Kidney (tissue), 14 donors: ENCODE measurements around the gene DVL1. TPM values are rescaled to one million over a fixed set of nuclear protein-coding genes. Genes with fewer than 3 reads are reported as not detected.

ENCODE experiments used
- DNase-seq, 5 donors: peaks; one replicate each; pipeline ENCODE4 v3.0.0-alpha.2; 2013 to 2020
- FAIRE-seq: peaks from 2 replicates; lab custom pipeline; 2012; peaks lifted over from hg19 to GRCh38; lab: Jason Lieb, UNC
- H3K27ac ChIP-seq, 2 donors: one replicate each; pipeline ENCODE4 v1.7.0; 2013; ENCODE audit warnings: low read depth in 2 of 2, low read length in 2 of 2, inconsistent platforms in 1 of 2
- H3K27me3 ChIP-seq: one replicate; pipeline ENCODE4 v1.7.1; 2013; ENCODE audit warnings: low read length, inconsistent platforms; ENCODE audit not compliant: control insufficient read depth, insufficient read depth
- H3K36me3 ChIP-seq, 3 donors: one replicate each; pipeline versions ENCODE4 v1.7.0 to v1.7.1; 2013; ENCODE audit warnings: low read length in 3 of 3, control low read depth in 1 of 3, inconsistent platforms in 1 of 3; ENCODE audit not compliant: insufficient read depth in 3 of 3, control insufficient read depth in 2 of 3
- H3K4me1 ChIP-seq, 3 donors: one replicate each; pipeline versions ENCODE4 v1.7.0 to v1.7.1; 2013; ENCODE audit warnings: low read length in 3 of 3, inconsistent platforms in 1 of 3, low read depth in 1 of 3; ENCODE audit not compliant: control insufficient read depth in 2 of 3, insufficient read depth in 2 of 3
- H3K4me3 ChIP-seq, 3 donors: one replicate each; pipeline versions ENCODE4 v1.7.0 to v1.8.1; 2013; ENCODE audit warnings: low read length in 3 of 3, control low read depth in 1 of 3, inconsistent platforms in 1 of 3
- H3K9ac ChIP-seq, 3 donors: one replicate each; pipeline versions ENCODE4 v1.7.0 to v1.7.1; 2013; ENCODE audit warnings: low read length in 3 of 3, control low read depth in 1 of 3, inconsistent platforms in 1 of 3
- H3K9me3 ChIP-seq, 3 donors: one replicate each; pipeline versions ENCODE4 v1.7.0 to v1.7.1; 2013; ENCODE audit warnings: low read length in 3 of 3, control low read depth in 1 of 3, inconsistent platforms in 1 of 3; ENCODE audit not compliant: control insufficient read depth in 2 of 3, insufficient read depth in 1 of 3
- intact Hi-C: fragments of 100-400 bp; cut with DNase I; formaldehyde crosslinking; loops from one replicate; pipeline ENCODE4 v1.11.1; 2022
- polyA plus RNA-seq: library from polyadenylated mRNA; stranded (reverse); fragments of 350-450 nt; fragmentation: Illumina TruSeq; extraction: RNeasy Lipid Tissue Mini Kit (QIAGEN cat#74804); gene quantifications from one replicate; pipeline ENCODE4 v1.2.3, GENCODE V29; 2014; ENCODE audit warnings: low read depth, low replicate concordance; ENCODE audit not compliant: insufficient read depth
- total RNA-seq: library from RNA; stranded (reverse); fragmentation: NEBNext Ultra II Directional; extraction: Animal tissue kit (Norgen Biotek cat#: 25700); gene quantifications from one replicate; pipeline ENCODE4 v1.2.1, GENCODE V29; 2021
- TF ChIP-seq, protein P1 (sequence below): IDR thresholded peaks from 3 replicates; pipeline ENCODE4 v1.5.1; 2012; ENCODE audit warnings: mild to moderate bottlenecking, moderate library complexity, borderline replicate concordance; ENCODE audit not compliant: insufficient read depth; ENCODE audit errors: extremely low read depth
- donor health status: control.
- donor health status: control.
- donor health status: control.
- donor health status: control.
- donor health status: control.
- donor health status: DM: yes; HTN: yes; CAD: no.
- donor health status: Normal renal cell carcinoma (clear cell type).

The DVL1 gene
- total and polyA plus RNA-seq, 2 donors from 2014 or later: 32.5 to 55.0 TPM

DNA sequence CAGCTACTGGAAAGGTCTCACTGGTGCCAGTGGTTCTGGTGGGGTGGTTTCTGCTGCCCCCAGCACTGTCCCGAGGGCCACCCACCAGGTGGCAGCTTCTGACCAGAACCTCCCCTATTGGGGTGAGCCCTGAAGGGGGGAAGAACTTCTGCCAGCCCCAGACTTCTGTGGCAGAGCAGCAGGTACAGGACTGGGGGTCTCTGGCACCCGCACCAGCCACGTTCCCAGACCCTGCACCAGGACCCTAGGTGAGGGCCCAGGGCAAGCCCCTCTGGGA is 39.2 kb downstream of the DVL1 start:
- Histone ChIP-seq H3K27me3 (no peaks in the 10 kb centered on the region), H3K36me3 (peaks cover 0 to 15% (median 11%) of the 10 kb centered on the region in 3 donors), H3K9ac (no peak overlapping the region), H3K9me3 (no peaks in the 10 kb centered on the region), H3K4me1 (peaks cover 0 to 28% (median 12%) of the 10 kb centered on the region in 3 donors), H3K4me3 (no peak overlapping the region), H3K27ac (no peak overlapping the region)
- TF ChIP-seq, protein P1, sequence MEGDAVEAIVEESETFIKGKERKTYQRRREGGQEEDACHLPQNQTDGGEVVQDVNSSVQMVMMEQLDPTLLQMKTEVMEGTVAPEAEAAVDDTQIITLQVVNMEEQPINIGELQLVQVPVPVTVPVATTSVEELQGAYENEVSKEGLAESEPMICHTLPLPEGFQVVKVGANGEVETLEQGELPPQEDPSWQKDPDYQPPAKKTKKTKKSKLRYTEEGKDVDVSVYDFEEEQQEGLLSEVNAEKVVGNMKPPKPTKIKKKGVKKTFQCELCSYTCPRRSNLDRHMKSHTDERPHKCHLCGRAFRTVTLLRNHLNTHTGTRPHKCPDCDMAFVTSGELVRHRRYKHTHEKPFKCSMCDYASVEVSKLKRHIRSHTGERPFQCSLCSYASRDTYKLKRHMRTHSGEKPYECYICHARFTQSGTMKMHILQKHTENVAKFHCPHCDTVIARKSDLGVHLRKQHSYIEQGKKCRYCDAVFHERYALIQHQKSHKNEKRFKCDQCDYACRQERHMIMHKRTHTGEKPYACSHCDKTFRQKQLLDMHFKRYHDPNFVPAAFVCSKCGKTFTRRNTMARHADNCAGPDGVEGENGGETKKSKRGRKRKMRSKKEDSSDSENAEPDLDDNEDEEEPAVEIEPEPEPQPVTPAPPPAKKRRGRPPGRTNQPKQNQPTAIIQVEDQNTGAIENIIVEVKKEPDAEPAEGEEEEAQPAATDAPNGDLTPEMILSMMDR: no peak
- DNase-seq (no peak), FAIRE-seq (no peak)
- intact Hi-C loops: no loop called here

DNA sequence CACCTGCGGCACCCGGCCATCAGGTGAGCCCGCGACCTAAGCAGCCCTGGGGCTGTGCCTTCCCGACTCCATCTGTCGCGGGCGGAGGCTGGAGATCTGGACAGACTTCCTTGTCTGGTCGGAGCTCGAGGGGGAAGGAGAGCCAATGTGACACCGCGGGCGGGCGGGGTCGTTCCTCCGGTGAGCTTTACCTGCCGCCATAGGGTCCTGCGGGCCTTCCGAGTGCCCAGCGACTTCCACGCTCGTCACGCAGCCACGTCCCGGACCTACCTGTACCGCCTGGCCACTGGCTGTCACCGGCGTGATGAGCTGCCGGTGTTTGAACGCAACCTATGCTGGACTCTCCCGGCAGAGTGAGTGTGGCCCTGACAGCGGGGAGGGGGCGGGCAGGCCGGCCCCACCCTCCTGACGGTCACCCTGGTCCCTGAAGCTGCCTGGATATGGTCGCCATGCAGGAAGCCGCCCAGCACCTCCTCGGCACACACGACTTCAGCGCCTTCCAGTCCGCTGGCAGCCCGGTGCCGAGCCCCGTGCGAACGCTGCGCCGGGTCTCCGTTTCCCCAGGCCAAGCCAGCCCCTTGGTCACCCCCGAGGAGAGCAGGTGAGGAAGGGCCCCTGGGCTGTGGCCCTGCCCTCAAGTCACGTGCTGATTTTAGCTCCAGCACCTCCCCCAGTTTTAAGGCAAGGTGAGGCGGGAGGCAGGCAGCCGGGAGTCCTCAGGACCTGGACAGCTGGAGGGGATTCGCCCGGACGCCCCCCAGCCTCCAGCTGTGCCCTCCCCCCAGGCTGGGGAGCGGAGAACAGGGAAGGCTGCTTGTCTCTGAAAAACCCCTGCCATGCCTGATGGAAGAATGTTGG is 39.7 kb downstream of the DVL1 start:
- H3K27ac ChIP-seq: no peak overlapping the region
- no peaks in the 10 kb centered on the region for H3K27me3 ChIP-seq
- peak overlapping the region in 1 of 3 donors; percentile 80 for H3K9ac ChIP-seq
- intact Hi-C loops: no loop called here
- FAIRE-seq (no peak), DNase-seq (peak in 2 of 5 donors; percentile 32 to 74)
- peaks cover 0 to 10% (median 7%) of the 10 kb centered on the region in 3 donors for H3K36me3 ChIP-seq
- peak overlapping the region; percentile 6 to 64 (median 45) for H3K4me3 ChIP-seq
- no peaks in the 10 kb centered on the region for H3K9me3 ChIP-seq
- TF ChIP-seq, protein P1: no peak
- H3K4me1 ChIP-seq: peaks cover 0 to 33% (median 12%) of the 10 kb centered on the region in 3 donors

DNA sequence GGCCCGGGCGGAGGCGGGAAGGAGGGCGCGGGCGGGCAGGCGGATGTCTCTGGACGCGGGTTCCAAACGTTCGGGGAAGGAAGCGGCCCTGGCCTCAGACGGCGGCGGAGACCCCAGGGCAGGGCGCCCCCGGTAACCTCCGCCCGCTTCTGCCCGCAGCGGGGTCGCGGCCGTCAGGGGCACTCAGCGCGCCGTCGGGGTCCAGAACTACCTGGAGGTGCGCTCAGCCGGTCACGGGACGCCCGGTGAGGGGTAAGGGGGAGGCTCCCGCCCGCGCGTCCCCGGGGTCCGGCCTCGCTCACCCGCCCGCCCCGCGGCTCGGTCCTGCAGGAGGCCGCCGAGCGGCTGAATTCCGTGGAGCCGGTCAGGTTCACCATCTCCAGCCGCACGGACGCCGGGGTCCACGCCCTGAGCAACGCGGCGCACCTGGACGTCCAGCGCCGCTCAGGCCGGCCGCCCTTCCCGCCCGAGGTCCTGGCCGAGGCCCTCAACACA is 40.4 kb downstream of the DVL1 start:
- peak overlapping the region; percentile 26 to 64 (median 45) for H3K4me3 ChIP-seq
- DNase-seq (peak in 1 of 5 donors; percentile 90), FAIRE-seq (no peak)
- TF ChIP-seq, protein P1: no peak
- intact Hi-C loops: no loop called here
- H3K27ac ChIP-seq: peak overlapping the region; percentile 85 to 89
- peaks cover 0 to 36% (median 12%) of the 10 kb centered on the region in 3 donors for H3K4me1 ChIP-seq
- no peaks in the 10 kb centered on the region for H3K9me3 ChIP-seq
- no peaks in the 10 kb centered on the region for H3K27me3 ChIP-seq
- H3K36me3 ChIP-seq: peaks cover 0 to 7% (median 6%) of the 10 kb centered on the region in 3 donors
- H3K9ac ChIP-seq: peak overlapping the region in 2 of 3 donors; percentile 32 to 80
